HG03108 (cell line): ENCODE data around the gene C2orf72.
"Not testable (repeated sequence)": the region's sequence is repeated elsewhere in the genome, so short reads cannot be mapped to it uniquely, and the experiment has no call there.

Source experiments
- ATAC-seq: cut with Tn5 transposase; IDR thresholded peaks from one replicate; pipeline ENCODE4 v1.9.1; 2021; ENCODE audit warnings: moderate library complexity; ENCODE audit not compliant: unreplicated experiment

Gene C2orf72

DNA sequence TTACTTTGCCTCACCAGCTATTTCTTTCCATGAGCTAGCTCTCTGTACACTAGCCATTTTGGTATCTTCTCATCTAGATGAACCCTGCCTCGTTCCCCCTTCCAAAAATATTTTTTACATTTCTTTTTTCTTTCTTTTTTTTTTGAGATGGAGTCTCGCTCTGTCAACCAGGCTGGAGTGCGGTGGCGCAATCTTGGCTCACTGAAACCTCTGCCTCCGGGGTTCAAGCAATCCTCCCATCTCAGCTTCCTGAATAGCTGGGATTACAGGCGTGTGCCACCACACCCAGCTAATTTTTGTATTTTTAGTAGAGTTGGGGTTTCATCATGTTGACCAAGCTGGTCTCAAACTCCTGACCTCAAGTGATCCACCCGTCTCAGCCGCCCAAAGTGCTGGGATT lies 30.2 kb downstream of the C2orf72 start:
- ATAC-seq: not testable (repeated sequence)

DNA sequence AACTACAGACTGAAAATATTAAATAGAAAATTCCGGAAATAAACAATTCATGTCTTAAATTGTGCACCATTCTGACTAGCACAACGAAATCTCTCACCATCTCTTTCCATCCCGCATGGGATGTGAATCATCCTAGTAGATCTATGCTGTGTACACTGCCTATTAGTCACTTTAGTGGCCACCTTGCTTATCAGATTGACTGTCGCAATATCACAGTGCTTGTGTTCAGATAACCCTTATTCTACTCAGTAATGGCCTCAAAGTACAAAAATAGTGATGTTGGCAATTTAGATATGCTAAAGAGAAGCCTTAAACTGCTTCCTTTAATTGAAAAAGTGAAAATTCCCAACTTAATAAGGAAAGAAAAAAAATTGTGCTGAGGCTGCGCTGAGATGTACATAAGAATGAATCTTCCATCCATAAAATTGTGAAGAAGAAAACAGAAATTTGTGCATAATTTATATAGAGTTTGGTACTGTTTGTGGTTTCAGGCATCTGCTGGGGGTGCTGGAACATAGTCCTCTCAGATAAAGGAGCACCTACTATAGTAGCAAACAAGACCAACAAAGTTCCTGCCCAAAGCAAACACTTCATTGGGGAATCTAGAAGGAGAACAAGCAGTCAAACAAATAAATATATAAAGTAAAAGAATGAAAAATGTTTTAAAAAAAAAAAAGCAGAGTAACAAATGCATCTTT lies 31.4 kb downstream of the C2orf72 start:
- no peak for ATAC-seq

GRCh38 chr2:231069379-231070054 lies 32.2 kb downstream of the C2orf72 start:
- ATAC-seq: no peak

DNA sequence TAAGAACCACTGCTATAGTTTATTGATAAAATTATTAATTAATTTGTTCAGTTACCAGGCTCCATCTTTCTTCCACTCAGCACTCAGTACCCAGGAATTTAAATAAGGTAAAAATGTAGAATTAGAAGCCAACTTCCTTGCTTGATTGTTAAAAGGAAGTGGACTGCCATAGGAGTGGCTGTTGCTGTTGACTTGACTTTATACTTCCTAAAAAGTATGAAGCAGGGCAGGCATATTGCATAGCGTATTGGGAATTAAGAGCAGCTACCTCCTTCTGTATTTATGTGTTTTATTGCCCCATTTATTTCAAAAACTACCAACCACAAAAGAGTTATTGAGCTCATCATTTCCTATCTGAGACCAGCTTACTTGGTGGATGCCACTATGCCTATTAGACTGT lies 47.2 kb downstream of the C2orf72 start:
- no peak for ATAC-seq

GRCh38 chr2:231088754-231089153 lies 51.4 kb downstream of the C2orf72 start:
- no peak for ATAC-seq

- no peak for ATAC-seq
These were observed 56.6 kb downstream of the C2orf72 start for GRCh38 chr2:231093933-231094332.

GRCh38 chr2:231094736-231095346 lies 57.5 kb downstream of the C2orf72 start:
- no peak for ATAC-seq
